Measurements from ENCODE around the gene TRIP10.
"Not testable (repeated sequence)": the region's sequence is repeated elsewhere in the genome, so short reads cannot be mapped to it uniquely, and the experiment has no call there.

Gene TRIP10

GRCh38 chr19:6771648-6772027 lies 32.2 kb downstream of the TRIP10 start:
- FAIRE-seq, result not testable (repeated sequence)

- FAIRE-seq, result no peak
Measured at GRCh38 chr19:6772028-6772865, 32.8 kb downstream of the TRIP10 start, which contains the start of gene VAV1. VAV1 (plus strand) TSS chr19:6772708; CDS start chr19:6772808, 100 bp downstream.

- FAIRE-seq, result no peak
Measured at GRCh38 chr19:6772866-6773322, 33.4 kb downstream of the TRIP10 start.

GRCh38 chr19:6773323-6773931 lies 33.9 kb downstream of the TRIP10 start:
- FAIRE-seq, result no peak

GRCh38 chr19:6774821-6775707 lies 35.6 kb downstream of the TRIP10 start:
- no peak for FAIRE-seq

- not testable (repeated sequence) for FAIRE-seq
Measured at GRCh38 chr19:6776045-6776444, 36.6 kb downstream of the TRIP10 start.

GRCh38 chr19:6776999-6777398 lies 37.5 kb downstream of the TRIP10 start:
- FAIRE-seq, result no peak

GRCh38 chr19:6777434-6777833 lies 38.0 kb downstream of the TRIP10 start:
- FAIRE-seq, result no peak

GRCh38 chr19:6778386-6778785 lies 38.9 kb downstream of the TRIP10 start:
- FAIRE-seq, result no peak

- no peak for FAIRE-seq
Measured at GRCh38 chr19:6779206-6779605, 39.7 kb downstream of the TRIP10 start.

GRCh38 chr19:6787393-6787792 lies 47.9 kb downstream of the TRIP10 start:
- no peak for FAIRE-seq

- no peak for FAIRE-seq
Measured at GRCh38 chr19:6788896-6789295, 49.4 kb downstream of the TRIP10 start.

GRCh38 chr19:6790194-6791128 lies 51.0 kb downstream of the TRIP10 start:
- no peak for FAIRE-seq

- no peak for FAIRE-seq
Measured at GRCh38 chr19:6791237-6791636, 51.8 kb downstream of the TRIP10 start.

GRCh38 chr19:6793411-6793810 lies 53.9 kb downstream of the TRIP10 start:
- FAIRE-seq, result no peak

GRCh38 chr19:6793973-6794372 lies 54.5 kb downstream of the TRIP10 start:
- no peak for FAIRE-seq

GRCh38 chr19:6794686-6795431 lies 55.4 kb downstream of the TRIP10 start:
- no peak for FAIRE-seq

GRCh38 chr19:6796278-6796677 lies 56.8 kb downstream of the TRIP10 start:
- no peak for FAIRE-seq

- FAIRE-seq, result no peak
Measured at GRCh38 chr19:6797646-6798045, 58.2 kb downstream of the TRIP10 start.

- not testable (repeated sequence) for FAIRE-seq
Measured at GRCh38 chr19:6800160-6800790, 60.8 kb downstream of the TRIP10 start.

- FAIRE-seq, result no peak
Measured at GRCh38 chr19:6800991-6801484, 61.6 kb downstream of the TRIP10 start.
